Right ventricle myocardium inferior (tissue), 1 donor: ENCODE measurements around the gene MAPK12. TPM values are rescaled to one million over a fixed set of nuclear protein-coding genes. Genes with fewer than 3 reads are reported as not detected.
"Not testable (repeated sequence)": the region's sequence is repeated elsewhere in the genome, so short reads cannot be mapped to it uniquely, and the experiment has no call there.

ENCODE experiments used
- ATAC-seq: fragments of 200-7000 bp; cut with Tn5 transposase; one replicate; pipeline ENCODE4 v1.9.1; 2020; ENCODE audit warnings: mild to moderate bottlenecking, moderate library complexity
- DNase-seq: peaks from one replicate; pipeline ENCODE4 v3.0.0; 2021; ENCODE audit errors: missing footprints
- intact Hi-C: fragments of 100-400 bp; cut with DNase I; formaldehyde crosslinking; loops from one replicate; pipeline ENCODE4 v1.11.0; 2022
- total RNA-seq: library from RNA; stranded (reverse); fragmentation: NEBNext Ultra II Directional; extraction: Animal tissue kit (Norgen Biotek cat#: 25700); gene quantifications from one replicate; pipeline ENCODE4 v1.2.1, GENCODE V29; 2021
- donor health status: DM: no; HTN: yes; CAD: no; lungs with severe emphysema.

The MAPK12 gene
- total RNA-seq, 1 donor from 2014 or later = 18.2 TPM

- intact Hi-C loops = loop anchor here (2.0 kb wide), 1 partner anchor 62 kb away; no protein-coding TSS in a partner anchor
- DNase-seq = no peak
- no peak for ATAC-seq
These were observed 50.3 kb downstream of the MAPK12 start for GRCh38 chr22:50211147-50211546.

GRCh38 chr22:50210378-50211139 is 50.9 kb downstream of the MAPK12 start:
- DNase-seq (peak; percentile 35), ATAC-seq (no peak)
- intact Hi-C loops = loop anchor here (2.0 kb wide), 1 partner anchor 62 kb away; no protein-coding TSS in a partner anchor

GRCh38 chr22:50209893-50210292 is 51.6 kb downstream of the MAPK12 start:
- ATAC-seq = peak; percentile 32
- intact Hi-C loops = loop anchor here (2.0 kb wide), 1 partner anchor 61 kb away; no protein-coding TSS in a partner anchor
- no peak for DNase-seq

GRCh38 chr22:50208939-50209892 is 52.3 kb downstream of the MAPK12 start:
- intact Hi-C loops = no loop called here
- peak; percentile 5 for ATAC-seq
- DNase-seq = no peak

- intact Hi-C loops = no loop called here
- ATAC-seq = no peak
- DNase-seq = no peak
These were observed 53.0 kb downstream of the MAPK12 start for GRCh38 chr22:50208430-50208938.

- intact Hi-C loops = no loop called here
- no peak for ATAC-seq
- no peak for DNase-seq
These were observed 53.9 kb downstream of the MAPK12 start for GRCh38 chr22:50207383-50208140.

GRCh38 chr22:50206599-50206998 is 54.9 kb downstream of the MAPK12 start:
- intact Hi-C loops = no loop called here
- ATAC-seq (peak; percentile 80), DNase-seq (peak; percentile 90)

- no peak for ATAC-seq
- intact Hi-C loops = no loop called here
These were observed 55.5 kb downstream of the MAPK12 start for GRCh38 chr22:50205781-50206569.

GRCh38 chr22:50204998-50205397 is 56.5 kb downstream of the MAPK12 start:
- intact Hi-C loops, ATAC-seq, DNase-seq: not testable (repeated sequence)

More at GRCh38 chr22:50205781-50206569, 55.5 kb downstream of the MAPK12 start:
- DNase-seq = no peak

- intact Hi-C loops = no loop called here
- no peak for ATAC-seq
- DNase-seq = no peak
These were observed 56.9 kb downstream of the MAPK12 start for GRCh38 chr22:50204571-50204970.

- DNase-seq = no peak
- intact Hi-C loops = no loop called here
- ATAC-seq = no peak
These were observed 58.2 kb downstream of the MAPK12 start for GRCh38 chr22:50203288-50203687.

Other genes starting within 250 kb of the MAPK12 start
- not detected for gene IL17REL, start 248.9 kb downstream of the MAPK12 start, total RNA-seq
- not detected for gene TTLL8, start 203.4 kb downstream of the MAPK12 start, total RNA-seq
- 0.05 TPM for gene MLC1, start 176.3 kb downstream of the MAPK12 start, total RNA-seq
- gene MOV10L1, start 171.7 kb downstream of the MAPK12 start, total RNA-seq = not detected
- 0.43 TPM for gene PANX2, start 91.0 kb downstream of the MAPK12 start, total RNA-seq
- 22.3 TPM for gene TRABD, start 75.8 kb downstream of the MAPK12 start, total RNA-seq
- 15.5 TPM for gene SELENOO, start 60.7 kb downstream of the MAPK12 start, total RNA-seq
- 17.5 TPM for gene TUBGCP6, start 16.7 kb downstream of the MAPK12 start, total RNA-seq
- 14.5 TPM for gene HDAC10, start 10.4 kb downstream of the MAPK12 start, total RNA-seq
- gene MAPK11, start 8.7 kb upstream of the MAPK12 start, total RNA-seq = 10.0 TPM
- 70.6 TPM for gene PLXNB2, start 46.0 kb upstream of the MAPK12 start, total RNA-seq
- gene DENND6B, start 65.3 kb upstream of the MAPK12 start, total RNA-seq = 1.7 TPM
- gene PPP6R2, start 81.6 kb upstream of the MAPK12 start, total RNA-seq = 42.4 TPM
- 47.7 TPM for gene SBF1, start 213.4 kb upstream of the MAPK12 start, total RNA-seq
- gene ADM2, start 219.9 kb upstream of the MAPK12 start, total RNA-seq = not detected
- not detected for gene MIOX, start 225.2 kb upstream of the MAPK12 start, total RNA-seq
- gene LMF2, start 246.0 kb upstream of the MAPK12 start, total RNA-seq = 24.9 TPM
- 26.7 TPM for gene NCAPH2, start 246.5 kb upstream of the MAPK12 start, total RNA-seq